Measurements from ENCODE around the gene CDK19. TPM values are rescaled to one million over a fixed set of nuclear protein-coding genes. Genes with fewer than 3 reads are reported as not detected.
A peak's percentile ranks its signal among the peaks of the same experiment; 100 is the strongest.

The CDK19 gene
- total and polyA plus RNA-seq, 9 of the 15 experiments (the other 6 are each of a cell fraction or from before 2014, with no cell fraction given): 3.8 to 15.2 (median 7.4) TPM

DNA sequence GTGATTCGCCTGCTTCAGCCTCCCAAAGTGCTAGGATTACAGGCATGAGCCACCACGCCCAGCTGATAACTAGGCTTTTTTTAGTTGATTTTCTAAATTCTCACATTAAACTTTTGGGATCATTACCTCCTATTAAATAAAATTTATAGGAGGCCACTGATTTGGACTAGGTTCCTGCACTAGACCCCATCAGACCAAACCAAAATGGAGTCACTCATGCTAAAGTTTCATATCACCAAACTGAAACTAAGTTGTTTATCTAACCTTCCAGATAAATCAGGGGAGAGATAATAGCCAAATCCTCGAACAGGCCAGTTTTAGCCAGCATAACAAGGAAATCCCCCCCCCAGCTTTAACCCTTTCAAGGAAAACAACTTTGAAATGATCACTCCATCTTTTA, 240.5 kb downstream of the CDK19 start (continued):
- TF ChIP-seq, protein P1, sequence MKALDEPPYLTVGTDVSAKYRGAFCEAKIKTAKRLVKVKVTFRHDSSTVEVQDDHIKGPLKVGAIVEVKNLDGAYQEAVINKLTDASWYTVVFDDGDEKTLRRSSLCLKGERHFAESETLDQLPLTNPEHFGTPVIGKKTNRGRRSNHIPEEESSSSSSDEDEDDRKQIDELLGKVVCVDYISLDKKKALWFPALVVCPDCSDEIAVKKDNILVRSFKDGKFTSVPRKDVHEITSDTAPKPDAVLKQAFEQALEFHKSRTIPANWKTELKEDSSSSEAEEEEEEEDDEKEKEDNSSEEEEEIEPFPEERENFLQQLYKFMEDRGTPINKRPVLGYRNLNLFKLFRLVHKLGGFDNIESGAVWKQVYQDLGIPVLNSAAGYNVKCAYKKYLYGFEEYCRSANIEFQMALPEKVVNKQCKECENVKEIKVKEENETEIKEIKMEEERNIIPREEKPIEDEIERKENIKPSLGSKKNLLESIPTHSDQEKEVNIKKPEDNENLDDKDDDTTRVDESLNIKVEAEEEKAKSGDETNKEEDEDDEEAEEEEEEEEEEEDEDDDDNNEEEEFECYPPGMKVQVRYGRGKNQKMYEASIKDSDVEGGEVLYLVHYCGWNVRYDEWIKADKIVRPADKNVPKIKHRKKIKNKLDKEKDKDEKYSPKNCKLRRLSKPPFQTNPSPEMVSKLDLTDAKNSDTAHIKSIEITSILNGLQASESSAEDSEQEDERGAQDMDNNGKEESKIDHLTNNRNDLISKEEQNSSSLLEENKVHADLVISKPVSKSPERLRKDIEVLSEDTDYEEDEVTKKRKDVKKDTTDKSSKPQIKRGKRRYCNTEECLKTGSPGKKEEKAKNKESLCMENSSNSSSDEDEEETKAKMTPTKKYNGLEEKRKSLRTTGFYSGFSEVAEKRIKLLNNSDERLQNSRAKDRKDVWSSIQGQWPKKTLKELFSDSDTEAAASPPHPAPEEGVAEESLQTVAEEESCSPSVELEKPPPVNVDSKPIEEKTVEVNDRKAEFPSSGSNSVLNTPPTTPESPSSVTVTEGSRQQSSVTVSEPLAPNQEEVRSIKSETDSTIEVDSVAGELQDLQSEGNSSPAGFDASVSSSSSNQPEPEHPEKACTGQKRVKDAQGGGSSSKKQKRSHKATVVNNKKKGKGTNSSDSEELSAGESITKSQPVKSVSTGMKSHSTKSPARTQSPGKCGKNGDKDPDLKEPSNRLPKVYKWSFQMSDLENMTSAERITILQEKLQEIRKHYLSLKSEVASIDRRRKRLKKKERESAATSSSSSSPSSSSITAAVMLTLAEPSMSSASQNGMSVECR (CRISPR knock-in tag; IDR thresholded peaks at IDR 0.05): no peak
- no peak for TF ChIP-seq GABPA (tag; conservative IDR thresholded peaks at IDR 0.05; ENCODE audit: low read depth)
- peak; percentile 85 for TF ChIP-seq ZNF766 (CRISPR knock-in tag; conservative IDR thresholded peaks at IDR 0.05)
- TF ChIP-seq FOXJ3 (CRISPR knock-in tag; IDR thresholded peaks at IDR 0.05): no peak
- no peak for TF ChIP-seq PHF20 (IDR thresholded peaks at IDR 0.05; ENCODE audit: partially characterized antibody)
- no peak for TF ChIP-seq U2AF2 (optimal IDR thresholded peaks at IDR 0.05; ENCODE audit: low read depth, low read length)
- TF ChIP-seq, protein P2, sequence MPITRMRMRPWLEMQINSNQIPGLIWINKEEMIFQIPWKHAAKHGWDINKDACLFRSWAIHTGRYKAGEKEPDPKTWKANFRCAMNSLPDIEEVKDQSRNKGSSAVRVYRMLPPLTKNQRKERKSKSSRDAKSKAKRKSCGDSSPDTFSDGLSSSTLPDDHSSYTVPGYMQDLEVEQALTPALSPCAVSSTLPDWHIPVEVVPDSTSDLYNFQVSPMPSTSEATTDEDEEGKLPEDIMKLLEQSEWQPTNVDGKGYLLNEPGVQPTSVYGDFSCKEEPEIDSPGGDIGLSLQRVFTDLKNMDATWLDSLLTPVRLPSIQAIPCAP (CRISPR knock-in tag; IDR thresholded peaks at IDR 0.05; ENCODE audit: borderline replicate concordance): no peak
- peak; percentile 87 for TF ChIP-seq PYGO2 (tag; IDR thresholded peaks at IDR 0.05)
- TF ChIP-seq RFX1 (IDR thresholded peaks at IDR 0.05): no peak
- TF ChIP-seq DNMT1 (IDR thresholded peaks at IDR 0.05): no peak
- no peak for TF ChIP-seq KDM1A (IDR thresholded peaks at IDR 0.05)
- TF ChIP-seq NELFE (IDR thresholded peaks at IDR 0.05; ENCODE audit: insufficient read depth, insufficient read length): no peak
- TF ChIP-seq TAF15 (IDR thresholded peaks at IDR 0.05; ENCODE audit: low read depth, low read length): no peak
- TF ChIP-seq, protein P3, sequence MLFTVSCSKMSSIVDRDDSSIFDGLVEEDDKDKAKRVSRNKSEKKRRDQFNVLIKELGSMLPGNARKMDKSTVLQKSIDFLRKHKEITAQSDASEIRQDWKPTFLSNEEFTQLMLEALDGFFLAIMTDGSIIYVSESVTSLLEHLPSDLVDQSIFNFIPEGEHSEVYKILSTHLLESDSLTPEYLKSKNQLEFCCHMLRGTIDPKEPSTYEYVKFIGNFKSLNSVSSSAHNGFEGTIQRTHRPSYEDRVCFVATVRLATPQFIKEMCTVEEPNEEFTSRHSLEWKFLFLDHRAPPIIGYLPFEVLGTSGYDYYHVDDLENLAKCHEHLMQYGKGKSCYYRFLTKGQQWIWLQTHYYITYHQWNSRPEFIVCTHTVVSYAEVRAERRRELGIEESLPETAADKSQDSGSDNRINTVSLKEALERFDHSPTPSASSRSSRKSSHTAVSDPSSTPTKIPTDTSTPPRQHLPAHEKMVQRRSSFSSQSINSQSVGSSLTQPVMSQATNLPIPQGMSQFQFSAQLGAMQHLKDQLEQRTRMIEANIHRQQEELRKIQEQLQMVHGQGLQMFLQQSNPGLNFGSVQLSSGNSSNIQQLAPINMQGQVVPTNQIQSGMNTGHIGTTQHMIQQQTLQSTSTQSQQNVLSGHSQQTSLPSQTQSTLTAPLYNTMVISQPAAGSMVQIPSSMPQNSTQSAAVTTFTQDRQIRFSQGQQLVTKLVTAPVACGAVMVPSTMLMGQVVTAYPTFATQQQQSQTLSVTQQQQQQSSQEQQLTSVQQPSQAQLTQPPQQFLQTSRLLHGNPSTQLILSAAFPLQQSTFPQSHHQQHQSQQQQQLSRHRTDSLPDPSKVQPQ (CRISPR knock-in tag; IDR thresholded peaks at IDR 0.05; ENCODE audit: borderline replicate concordance): no peak
- TF ChIP-seq ZNF197 (CRISPR knock-in tag; IDR thresholded peaks at IDR 0.05; ENCODE audit: low read depth): 0 out of 2 replicates have a peak, but pooled peaks have one; percentile 59
- no peak for TF ChIP-seq EGR1 (conservative IDR thresholded peaks at IDR 0.05)
- TF ChIP-seq ZNF830 (CRISPR knock-in tag; IDR thresholded peaks at IDR 0.05): no peak
- no peak for TF ChIP-seq YBX1 (IDR thresholded peaks at IDR 0.05)
- TF ChIP-seq RNF2 (IDR thresholded peaks at IDR 0.05): no peak
- TF ChIP-seq RHOXF2B (CRISPR knock-in tag; conservative IDR thresholded peaks at IDR 0.05): no peak
- no peak for TF ChIP-seq YY1 (IDR thresholded peaks at IDR 0.05; ENCODE audit: borderline replicate concordance in 1 of 3, control insufficient read depth in 1 of 3, extremely low read depth in 1 of 3, insufficient read depth in 3 of 3, insufficient read length in 1 of 3, insufficient replicate concordance in 2 of 3, low read depth in 1 of 3, low read length in 2 of 3)
- peak; percentile 73 for TF ChIP-seq MEF2D (tag; conservative IDR thresholded peaks at IDR 0.05; ENCODE audit: low read depth)
- TF ChIP-seq NONO (IDR thresholded peaks at IDR 0.05; ENCODE audit: low read depth in 2 of 2, low read length in 1 of 2): no peak

All from K562 (cell line).